HG03095 (cell line): ENCODE measurements around the gene SMARCC1.

Source experiments
- ATAC-seq: cut with Tn5 transposase; IDR thresholded peaks from one replicate; pipeline ENCODE4 v1.9.1; 2021; ENCODE audit warnings: moderate library complexity; ENCODE audit not compliant: unreplicated experiment

SMARCC1 gene

GRCh38 chr3:47636225-47636624 is 145.5 kb downstream of the SMARCC1 start:
- no peak for ATAC-seq

- no peak for ATAC-seq
Observed at GRCh38 chr3:47635536-47635935, 146.2 kb downstream of the SMARCC1 start.

- ATAC-seq = no peak
Observed at GRCh38 chr3:47634996-47635395, 146.7 kb downstream of the SMARCC1 start.

GRCh38 chr3:47630810-47631209 is 150.9 kb downstream of the SMARCC1 start:
- ATAC-seq = no peak

GRCh38 chr3:47629770-47630169 is 151.9 kb downstream of the SMARCC1 start:
- no peak for ATAC-seq

GRCh38 chr3:47628426-47628825 is 153.3 kb downstream of the SMARCC1 start:
- no peak for ATAC-seq

- no peak for ATAC-seq
Observed at GRCh38 chr3:47622671-47623461, 158.8 kb downstream of the SMARCC1 start.

- ATAC-seq = no peak
Observed at GRCh38 chr3:47617086-47618010, 164.3 kb downstream of the SMARCC1 start.

GRCh38 chr3:47614788-47615187 is 166.9 kb downstream of the SMARCC1 start:
- ATAC-seq = no peak

GRCh38 chr3:47613722-47614121 is 168.0 kb downstream of the SMARCC1 start:
- no peak for ATAC-seq

GRCh38 chr3:47612879-47613278 is 168.8 kb downstream of the SMARCC1 start:
- no peak for ATAC-seq

- ATAC-seq = no peak
Observed at GRCh38 chr3:47612178-47612577, 169.5 kb downstream of the SMARCC1 start.

GRCh38 chr3:47611576-47611975 is 170.1 kb downstream of the SMARCC1 start:
- ATAC-seq = no peak

GRCh38 chr3:47610583-47610982 is 171.1 kb downstream of the SMARCC1 start:
- ATAC-seq = no peak

- ATAC-seq = no peak
Observed at GRCh38 chr3:47607335-47607734, 174.4 kb downstream of the SMARCC1 start.

- no peak for ATAC-seq
Observed at GRCh38 chr3:47606165-47606564, 175.5 kb downstream of the SMARCC1 start.

GRCh38 chr3:47605652-47606051 is 176.0 kb downstream of the SMARCC1 start:
- no peak for ATAC-seq

GRCh38 chr3:47604145-47604544 is 177.5 kb downstream of the SMARCC1 start:
- no peak for ATAC-seq

GRCh38 chr3:47603332-47603731 is 178.4 kb downstream of the SMARCC1 start:
- ATAC-seq = no peak

- ATAC-seq = no peak
Observed at GRCh38 chr3:47601281-47601680, 180.4 kb downstream of the SMARCC1 start.

- ATAC-seq = no peak
Observed at GRCh38 chr3:47594792-47595191, 186.9 kb downstream of the SMARCC1 start.
